Osteoblast (primary cell): ENCODE results near the gene ATIC. TPM values are rescaled to one million over a fixed set of nuclear protein-coding genes. Genes with fewer than 3 reads are reported as not detected.

Experiments
- DNase-seq: peaks from one replicate; pipeline ENCODE4 v3.0.0; 2011; ENCODE audit warnings: low spot score, mixed read lengths; ENCODE audit not compliant: insufficient read length; ENCODE audit errors: missing footprints
- H2AFZ ChIP-seq: 2 replicates; pipeline ENCODE4 v1.6.0; 2011; ENCODE audit warnings: mild to moderate bottlenecking, low read length
- H3K27ac ChIP-seq: 2 replicates; pipeline ENCODE4 v1.5.1; 2011; ENCODE audit warnings: mild to moderate bottlenecking, low read depth, low read length, moderate library complexity
- H3K27me3 ChIP-seq: 2 replicates; pipeline ENCODE4 v1.6.0; 2012; ENCODE audit warnings: mild to moderate bottlenecking, control low read depth, inconsistent platforms, low read length, moderate library complexity; ENCODE audit not compliant: insufficient read depth
- H3K36me3 ChIP-seq: 2 replicates; pipeline ENCODE4 v1.5.1; 2011; ENCODE audit warnings: mild to moderate bottlenecking, low read length, control low read depth, moderate library complexity; ENCODE audit not compliant: insufficient read depth
- H3K4me1 ChIP-seq: 2 replicates; pipeline ENCODE4 v1.5.1; 2011; ENCODE audit warnings: mild to moderate bottlenecking, low read length, control low read depth, moderate library complexity; ENCODE audit not compliant: insufficient read depth
- H3K4me2 ChIP-seq: 2 replicates; pipeline ENCODE4 v1.6.0; 2011; ENCODE audit warnings: mild to moderate bottlenecking, low read length; ENCODE audit not compliant: insufficient read depth
- H3K4me3 ChIP-seq: fragments of 200-600 bp; sonication (generic); 3 replicates; pipeline ENCODE4 v1.5.1; 2012; ENCODE audit warnings: mild to moderate bottlenecking, low read length, inconsistent platforms; ENCODE audit not compliant: insufficient read depth
- H3K79me2 ChIP-seq: 2 replicates; pipeline ENCODE4 v1.6.0; 2012; ENCODE audit warnings: mild to moderate bottlenecking, low read length, control low read depth, inconsistent platforms; ENCODE audit not compliant: insufficient read depth
- H3K9me3 ChIP-seq: 2 replicates; pipeline ENCODE4 v1.5.1; 2011; ENCODE audit warnings: low read depth, low read length, control low read depth
- H4K20me1 ChIP-seq: 2 replicates; pipeline ENCODE4 v1.6.0; 2012; ENCODE audit warnings: mild to moderate bottlenecking, low read length, control low read depth; ENCODE audit not compliant: insufficient read depth
- CTCF ChIP-seq: IDR thresholded peaks from 2 replicates; pipeline ENCODE4 v1.5.1; 2011; ENCODE audit warnings: mild to moderate bottlenecking, low read depth, low read length, moderate library complexity; ENCODE audit errors: extremely low read depth
- total RNA-seq: library from RNA; depleted of rRNA; stranded (reverse); fragments of >200 nt; gene quantifications from 2 replicates; pipeline ENCODE4 v1.2.3, GENCODE V29; 2012

ATIC gene
- total RNA-seq, 1 donor = 17.7 TPM

GRCh38 chr2:215313255-215313613 lies 1.4 kb downstream of the ATIC start:
- no peaks in the 10 kb centered on the region for H3K27me3 ChIP-seq
- TF ChIP-seq CTCF = no peak
- no peaks in the 10 kb centered on the region for H4K20me1 ChIP-seq
- no peaks in the 10 kb centered on the region for H3K9me3 ChIP-seq
- DNase-seq = no peak
- peak overlapping the region; percentile 96 for H3K4me3 ChIP-seq
- peaks cover 46% of the 10 kb centered on the region for H3K79me2 ChIP-seq
- peaks cover 31% of the 10 kb centered on the region for H3K36me3 ChIP-seq
- peaks cover 11% of the 10 kb centered on the region for H3K4me1 ChIP-seq
- no peak overlapping the region for H3K27ac ChIP-seq
- H2AFZ ChIP-seq = no peak overlapping the region
- H3K4me2 ChIP-seq = peak overlapping the region; percentile 92

- TF ChIP-seq CTCF = no peak
- Histone ChIP-seq H3K4me1 (peaks cover 13% of the 10 kb centered on the region), H3K27me3 (no peaks in the 10 kb centered on the region), H3K4me2 (no peak overlapping the region), H3K79me2 (peaks cover 46% of the 10 kb centered on the region), H3K4me3 (no peak overlapping the region), H3K27ac (no peak overlapping the region), H2AFZ (no peak overlapping the region), H4K20me1 (no peaks in the 10 kb centered on the region), H3K9me3 (no peaks in the 10 kb centered on the region), H3K36me3 (peaks cover 43% of the 10 kb centered on the region)
- DNase-seq = no peak
Observed at GRCh38 chr2:215314896-215315295, 3.0 kb downstream of the ATIC start.

GRCh38 chr2:215315301-215315700 lies 3.4 kb downstream of the ATIC start:
- Histone ChIP-seq H3K27ac (no peak overlapping the region), H3K27me3 (no peaks in the 10 kb centered on the region), H3K4me2 (no peak overlapping the region), H4K20me1 (no peaks in the 10 kb centered on the region), H3K4me3 (no peak overlapping the region), H3K4me1 (peaks cover 17% of the 10 kb centered on the region), H2AFZ (no peak overlapping the region), H3K9me3 (no peaks in the 10 kb centered on the region), H3K79me2 (peaks cover 46% of the 10 kb centered on the region), H3K36me3 (peaks cover 45% of the 10 kb centered on the region)
- DNase-seq = no peak
- TF ChIP-seq CTCF = no peak

- TF ChIP-seq CTCF = no peak
- Histone ChIP-seq H3K36me3 (peaks cover 54% of the 10 kb centered on the region), H3K4me1 (peaks cover 19% of the 10 kb centered on the region), H3K4me2 (no peak overlapping the region), H3K27me3 (no peaks in the 10 kb centered on the region), H2AFZ (no peak overlapping the region), H4K20me1 (no peaks in the 10 kb centered on the region), H3K27ac (no peak overlapping the region), H3K79me2 (peaks cover 52% of the 10 kb centered on the region), H3K9me3 (no peaks in the 10 kb centered on the region), H3K4me3 (no peak overlapping the region)
- DNase-seq = no peak
Observed at GRCh38 chr2:215316336-215316735, 4.5 kb downstream of the ATIC start.
